Umbilical cord (tissue), 2 donors: ENCODE measurements around the gene ZNF735. TPM values are rescaled to one million over a fixed set of nuclear protein-coding genes. Genes with fewer than 3 reads are reported as not detected.
"Not testable (repeated sequence)": the region's sequence is repeated elsewhere in the genome, so short reads cannot be mapped to it uniquely, and the experiment has no call there.

Source experiments
- DNase-seq: peaks from one replicate; pipeline ENCODE4 v3.0.0-alpha.2; 2015; ENCODE audit warnings: low spot score
- total RNA-seq: library from RNA; depleted of rRNA; stranded (reverse); fragments of >200 nt; gene quantifications from one replicate; pipeline ENCODE4 v1.2.3, GENCODE V29; 2014; ENCODE audit warnings: low replicate concordance; ENCODE audit not compliant: insufficient read depth

Gene ZNF735
- 9.6 TPM for total RNA-seq

DNA sequence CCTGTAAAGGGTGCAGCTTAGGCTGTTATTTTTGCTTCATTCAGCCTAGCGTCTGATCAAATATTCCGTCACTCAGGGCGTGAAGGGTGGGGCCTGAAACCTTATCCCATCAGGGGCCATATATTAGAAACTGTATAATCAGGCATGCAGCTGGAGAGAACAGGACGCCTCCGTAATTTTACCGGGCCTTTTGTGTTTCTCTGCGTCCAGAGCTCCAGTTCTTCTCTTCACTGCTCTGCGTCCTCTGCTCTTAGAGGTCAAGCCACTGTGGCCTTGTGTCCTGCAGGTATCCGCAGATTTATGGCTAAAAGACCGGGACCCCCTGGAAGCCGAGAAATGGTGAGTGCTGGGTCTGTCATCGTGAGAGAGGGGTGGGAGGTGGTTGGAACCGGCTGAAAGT lies at the start of gene ZNF735:
ZNF735 (plus strand) TSS at position 301 of the 400 bp plus-strand sequence; CDS start at position 301, 0 bp downstream.
- no peak for DNase-seq

DNA sequence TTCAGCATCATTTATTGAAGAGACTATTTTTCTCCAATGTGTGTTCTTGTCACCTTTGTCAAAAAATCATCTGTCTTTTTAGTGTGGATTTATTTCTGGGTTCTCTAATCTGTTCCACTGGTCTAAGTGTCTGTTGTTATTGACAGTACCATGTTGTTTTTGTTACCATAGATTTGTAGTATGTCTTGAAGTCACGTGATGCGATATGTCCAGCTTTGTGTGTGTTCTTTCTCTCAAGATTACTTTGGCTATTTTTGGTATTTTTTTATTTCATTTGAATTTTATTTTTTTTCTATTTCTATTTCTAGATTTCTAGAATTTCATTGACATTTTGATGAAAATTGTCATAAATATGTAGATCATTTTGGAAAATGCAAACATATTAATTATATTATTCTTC lies 36.0 kb upstream of the ZNF735 start:
- DNase-seq, result not testable (repeated sequence)

DNA sequence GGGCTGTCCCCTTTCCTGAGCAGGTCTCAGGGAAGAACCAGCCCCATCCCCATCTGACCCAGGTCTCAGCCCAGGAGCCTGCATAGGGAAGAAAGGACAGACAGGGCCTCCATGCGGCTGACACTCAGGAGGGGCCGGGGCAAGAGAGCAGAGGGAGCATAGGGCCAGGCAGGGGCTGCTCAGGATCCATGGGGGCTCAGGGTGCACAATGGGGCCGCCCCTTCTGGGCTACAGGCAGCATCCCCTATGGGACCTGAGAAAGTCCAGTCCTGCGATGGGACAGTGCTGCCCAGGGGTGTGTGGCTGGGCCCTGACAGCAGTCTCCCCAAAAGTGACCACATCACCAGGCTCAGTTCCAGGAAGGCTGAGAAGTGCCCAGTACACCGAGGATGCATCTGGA lies 32.7 kb upstream of the ZNF735 start:
- DNase-seq, result no peak

DNA sequence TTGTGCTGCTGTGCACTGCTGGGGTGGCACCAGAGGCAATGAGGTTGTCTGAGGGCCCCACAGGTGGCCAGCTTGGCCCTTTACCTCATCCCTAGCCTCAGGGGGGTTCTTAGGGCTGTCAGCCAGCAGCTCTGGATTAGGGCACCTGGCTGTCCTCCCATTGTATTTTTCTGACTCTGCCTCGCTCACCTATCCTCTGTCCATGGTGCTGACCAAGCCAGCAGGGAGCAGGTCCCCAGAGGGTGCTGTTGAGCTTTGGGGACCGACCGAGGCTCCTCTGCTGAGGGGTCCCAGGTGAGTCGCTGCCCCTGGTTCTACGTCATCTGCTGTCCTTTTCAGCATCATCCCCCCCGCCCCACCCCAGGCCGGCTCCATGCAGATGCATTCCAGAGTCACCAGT lies 32.1 kb upstream of the ZNF735 start:
- DNase-seq, result no peak

DNA sequence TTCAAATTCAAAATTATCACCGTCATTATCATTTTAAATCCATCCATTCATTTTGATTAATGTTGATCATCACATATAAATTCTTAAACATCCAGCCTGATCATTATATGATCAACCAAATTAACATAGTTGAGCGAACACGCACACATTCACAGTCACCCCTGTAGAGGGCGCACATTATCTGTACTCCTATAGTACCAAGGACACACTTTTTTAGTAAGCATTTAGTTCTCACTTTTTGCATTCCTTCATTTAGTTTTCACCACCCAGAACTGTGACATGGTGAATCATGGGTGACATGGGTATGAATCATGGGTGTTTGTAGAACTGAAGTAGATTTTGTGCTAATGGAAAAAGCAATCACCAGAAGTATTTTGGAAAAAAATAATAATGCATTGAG lies 26.0 kb upstream of the ZNF735 start:
- no peak for DNase-seq

DNA sequence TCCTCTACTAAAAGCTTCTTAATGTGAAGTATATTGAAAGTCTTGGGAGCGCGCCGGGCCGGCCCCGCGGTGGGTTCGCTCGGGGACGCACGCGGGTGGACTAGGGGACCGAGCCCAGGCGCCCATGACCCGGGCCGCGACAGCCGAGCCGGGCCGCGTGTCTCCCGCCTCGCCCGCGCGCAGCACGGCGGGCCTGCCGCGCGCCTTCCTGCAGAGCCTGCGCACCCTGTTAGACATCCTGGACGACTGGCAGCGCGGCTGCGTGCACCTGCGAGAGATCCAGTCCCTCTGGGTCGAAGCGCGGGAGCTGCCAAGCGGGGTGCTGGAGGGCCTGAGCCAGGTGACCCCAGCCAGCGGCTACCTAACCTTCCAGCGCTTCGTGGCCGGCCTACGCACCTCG lies 25.4 kb upstream of the ZNF735 start:
- DNase-seq, result no peak

DNA sequence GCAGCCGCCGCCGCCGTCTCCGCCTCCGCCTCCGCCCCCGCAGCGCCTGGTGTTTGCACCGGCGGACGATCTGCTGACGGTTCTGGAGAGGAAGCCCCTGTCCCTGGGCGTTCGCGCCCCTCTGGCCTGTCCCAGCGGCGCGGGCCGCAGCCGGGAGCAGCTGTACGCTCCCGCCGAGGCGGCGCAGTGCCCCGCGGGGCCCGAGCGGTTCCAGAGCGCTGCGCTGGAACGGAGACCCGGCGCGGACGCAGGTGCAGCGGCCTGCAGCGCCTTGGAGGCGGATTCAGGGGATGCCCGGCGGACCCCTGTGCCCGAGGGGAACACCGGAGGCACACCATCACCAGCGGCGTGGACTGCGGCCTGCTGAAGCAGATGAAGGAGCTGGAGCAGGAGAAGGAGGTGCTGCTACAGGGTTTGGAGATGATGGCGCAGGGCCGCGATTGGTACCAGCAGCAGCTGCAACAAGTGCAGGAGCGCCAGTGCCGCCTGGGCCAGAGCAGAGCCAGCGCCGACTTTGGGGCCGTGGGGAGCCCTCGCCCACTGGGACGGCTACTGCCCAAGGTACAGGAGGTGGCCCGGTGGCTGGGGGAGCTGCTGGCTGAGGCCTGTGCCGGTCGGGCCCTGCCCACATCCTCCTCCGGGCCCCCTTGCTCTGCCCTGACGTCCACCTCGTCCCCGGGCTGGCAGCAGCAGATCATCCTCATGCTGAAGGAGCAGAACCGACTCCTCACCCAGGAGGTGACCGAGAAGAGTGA lies 24.8 kb upstream of the ZNF735 start:
- DNase-seq, result no peak

DNA sequence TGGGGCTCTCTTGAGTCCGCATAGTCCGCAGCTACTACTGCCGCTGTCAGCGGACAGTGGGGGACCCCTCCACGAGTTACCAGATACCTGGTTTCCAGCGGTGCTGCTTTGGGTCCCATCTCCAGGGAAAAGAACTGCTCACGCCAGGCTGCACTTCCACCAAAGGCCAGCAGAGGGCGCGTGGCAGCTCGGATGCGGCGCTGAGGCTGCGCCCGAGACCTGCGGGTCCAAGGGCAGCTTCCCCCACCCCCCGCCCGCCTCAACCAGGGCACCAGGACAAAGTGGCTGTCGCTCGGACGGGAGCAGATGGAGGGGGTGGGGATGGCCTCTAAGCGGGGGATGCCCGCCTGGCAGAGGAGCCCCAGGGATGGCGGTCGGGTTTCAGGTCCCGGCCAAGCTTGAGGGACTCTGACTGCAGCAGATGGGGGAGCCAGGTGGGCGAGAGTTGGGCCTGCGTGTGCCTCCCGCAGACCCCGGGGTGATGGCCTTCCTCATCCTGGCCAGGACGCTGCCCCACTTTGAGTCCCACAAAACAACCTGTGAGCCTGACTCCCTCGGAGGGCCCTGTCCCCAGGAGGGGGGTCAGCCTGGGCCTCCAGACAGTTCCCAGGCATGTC lies 23.8 kb upstream of the ZNF735 start:
- DNase-seq, result no peak

DNA sequence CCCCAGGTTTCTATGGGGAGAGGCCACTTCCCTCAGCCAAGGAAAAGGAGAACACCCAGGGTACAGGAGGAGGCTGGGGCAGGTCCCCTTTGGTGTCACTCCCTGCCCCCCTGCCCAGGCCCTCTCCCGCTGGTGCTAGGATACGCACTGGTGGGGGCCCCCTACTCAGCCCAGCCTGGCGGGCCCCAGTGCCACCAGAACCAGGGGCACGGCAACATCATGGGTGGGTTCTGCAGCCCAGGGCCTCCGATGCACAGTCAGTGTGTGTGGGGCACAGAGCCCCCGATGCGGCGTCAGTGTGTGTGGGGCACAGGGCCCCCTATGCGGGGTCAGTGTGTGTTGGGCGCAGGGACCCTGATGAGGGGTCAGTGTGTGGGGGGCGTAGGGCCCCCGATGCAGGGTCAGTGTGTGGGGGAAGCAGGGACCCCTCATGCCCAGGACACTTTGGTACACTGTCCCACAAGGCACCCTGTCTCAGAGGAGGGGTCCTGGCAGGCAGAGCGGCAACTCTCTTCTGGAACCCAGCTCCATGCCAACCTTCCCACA lies 23.1 kb upstream of the ZNF735 start:
- DNase-seq, result no peak

DNA sequence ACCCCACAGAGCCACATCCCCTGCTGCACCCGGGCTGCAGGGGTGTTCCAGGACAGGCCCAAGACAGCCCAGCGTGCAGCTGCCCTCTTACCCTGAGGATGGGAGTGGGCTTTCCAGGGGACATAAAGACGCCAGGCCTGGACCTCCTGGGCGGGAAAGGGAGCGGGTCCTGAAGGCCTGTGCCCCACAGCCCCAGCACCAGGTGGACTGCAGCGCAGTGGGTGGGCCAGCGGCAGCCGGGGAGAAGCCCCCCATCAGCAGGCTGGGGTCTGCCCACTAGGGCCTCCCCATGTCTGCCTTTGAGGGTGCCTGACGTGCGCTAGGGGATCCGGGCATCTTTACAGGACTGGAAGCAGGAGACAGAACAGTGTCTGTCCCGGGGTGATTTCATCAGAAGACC lies 22.6 kb upstream of the ZNF735 start:
- DNase-seq, result no peak

DNA sequence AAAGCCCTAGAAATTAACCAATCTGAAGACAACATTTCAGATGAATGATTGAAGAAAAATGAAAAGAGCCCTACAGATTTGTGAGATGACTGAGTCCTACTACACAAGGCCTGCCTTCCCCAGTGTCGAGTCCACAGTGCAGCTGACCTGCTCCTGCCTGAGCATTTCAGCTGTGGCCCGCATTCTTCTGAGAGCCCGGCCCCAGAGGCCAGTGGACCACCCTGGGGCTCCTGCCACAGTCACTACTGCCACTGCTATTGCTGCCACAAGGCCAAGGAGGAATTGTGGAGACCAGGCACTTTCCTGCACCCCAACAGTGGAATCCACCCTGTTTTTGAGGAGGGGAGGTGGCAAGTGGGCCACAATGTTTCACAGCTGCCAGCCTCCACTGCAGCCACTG lies 19.6 kb upstream of the ZNF735 start:
- no peak for DNase-seq

DNA sequence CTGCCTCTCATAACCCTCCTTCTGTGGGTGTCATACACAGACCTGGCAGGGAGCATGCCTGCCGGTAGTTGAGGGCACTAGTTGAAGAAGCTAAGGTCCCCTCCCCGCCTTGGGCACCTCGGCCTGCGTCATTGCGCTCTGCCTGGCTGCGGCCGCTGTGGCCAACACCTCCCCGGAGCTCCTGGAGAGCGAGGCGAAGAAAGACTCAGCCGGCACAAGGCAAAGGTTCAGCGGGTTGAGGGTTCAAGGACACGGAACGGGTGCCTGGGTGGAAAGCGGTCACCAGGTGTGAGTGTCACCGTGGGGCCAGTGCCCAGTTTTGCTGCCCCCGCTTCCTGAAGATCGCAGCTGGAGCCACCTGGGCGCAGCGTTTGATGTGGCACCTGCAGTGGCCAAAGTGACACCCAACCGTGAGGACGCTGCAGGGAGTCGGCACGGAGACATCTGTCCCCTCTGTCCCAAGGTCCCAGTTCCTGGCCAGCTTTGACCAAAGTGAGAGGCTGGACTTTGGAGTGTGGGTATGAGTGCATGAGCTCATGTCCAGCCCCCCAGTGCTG lies 14.8 kb upstream of the ZNF735 start:
- no peak for DNase-seq

DNA sequence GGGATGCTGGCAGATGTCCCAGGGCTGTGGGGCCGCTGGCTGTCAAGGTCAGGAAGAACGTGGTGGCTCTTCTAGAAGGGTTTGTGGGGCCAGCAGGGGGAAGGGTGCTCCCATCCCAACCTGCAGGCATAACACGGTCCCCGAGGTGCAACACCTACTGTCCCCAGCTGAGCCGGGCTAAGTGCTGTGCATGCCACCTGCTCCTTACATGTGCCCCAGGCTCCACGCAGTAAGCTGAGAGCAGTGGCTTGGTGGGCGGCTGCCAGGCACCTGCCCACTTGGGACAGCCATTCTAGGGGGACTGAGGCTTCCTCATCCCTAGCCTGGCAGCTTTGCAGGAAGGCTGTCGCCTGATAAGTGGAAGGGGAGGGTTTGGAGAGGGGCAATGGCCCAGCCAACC lies 14.2 kb upstream of the ZNF735 start:
- no peak for DNase-seq

DNA sequence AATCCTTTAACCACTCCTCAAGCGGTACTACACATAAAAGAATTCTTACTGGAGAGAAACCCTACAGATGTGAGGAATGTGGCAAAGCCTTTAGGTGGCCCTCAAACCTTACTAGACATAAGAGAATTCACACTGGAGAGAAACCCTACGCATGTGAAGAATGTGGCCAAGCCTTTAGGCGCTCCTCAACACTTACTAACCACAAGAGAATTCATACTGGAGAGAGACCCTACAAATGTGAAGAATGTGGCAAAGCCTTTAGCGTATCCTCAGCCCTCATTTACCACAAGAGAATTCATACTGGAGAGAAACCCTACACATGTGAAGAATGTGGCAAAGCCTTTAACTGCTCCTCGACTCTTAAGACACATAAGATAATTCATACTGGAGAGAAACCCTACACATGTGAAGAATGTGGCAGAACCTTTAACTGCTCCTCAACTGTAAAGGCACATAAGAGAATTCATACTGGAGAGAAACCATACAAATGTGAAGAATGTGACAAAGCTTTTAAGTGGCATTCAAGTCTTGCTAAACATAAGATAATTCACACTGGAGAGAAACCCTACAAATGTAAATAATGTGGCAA lies 12.8 kb downstream of the ZNF735 start:
- not testable (repeated sequence) for DNase-seq

DNA sequence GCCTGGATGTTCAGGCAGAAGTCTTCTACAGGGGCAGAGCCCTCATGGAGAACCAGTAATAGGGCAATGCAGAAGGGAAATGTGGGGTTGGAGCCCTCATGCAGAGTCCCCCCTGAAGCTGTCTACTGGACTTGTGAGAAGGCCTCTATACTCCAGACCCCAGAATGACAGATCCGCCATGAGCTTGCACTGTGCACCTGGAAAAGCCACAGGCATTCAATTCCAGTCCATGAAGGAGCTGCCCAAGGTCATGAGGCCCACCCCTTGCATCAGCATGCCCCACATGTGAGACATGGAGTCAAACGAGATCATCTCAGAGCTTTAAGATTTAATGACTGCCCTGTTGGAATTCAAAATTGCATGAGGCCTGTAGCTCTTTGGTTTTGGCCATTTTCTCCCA lies 16.4 kb downstream of the ZNF735 start:
- DNase-seq, result no peak

DNA sequence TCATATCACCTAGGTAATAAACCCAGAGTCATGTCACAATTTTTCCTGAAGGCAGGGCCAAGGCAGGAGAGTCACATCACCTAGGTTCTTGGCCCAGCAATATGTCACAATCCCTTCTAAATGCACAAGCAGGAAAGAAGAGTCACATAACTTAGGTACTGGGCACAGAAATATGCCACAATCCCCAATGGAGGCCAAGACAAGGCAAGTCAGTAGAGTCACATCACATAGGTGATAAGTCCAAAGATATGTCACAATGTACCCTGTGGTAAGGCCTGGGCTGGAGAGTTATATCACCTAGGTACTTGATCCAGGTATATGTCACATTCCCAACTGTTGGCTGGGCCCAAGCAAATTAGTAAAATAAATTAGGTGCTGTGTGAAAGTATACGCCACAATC lies 21.2 kb downstream of the ZNF735 start, which contains the start of gene ZNF679:
ZNF679 (plus strand) TSS at position 301 of the 400 bp plus-strand sequence. CDS start 20,644 bp downstream, outside the sequence.
- DNase-seq, result not testable (repeated sequence)

DNA sequence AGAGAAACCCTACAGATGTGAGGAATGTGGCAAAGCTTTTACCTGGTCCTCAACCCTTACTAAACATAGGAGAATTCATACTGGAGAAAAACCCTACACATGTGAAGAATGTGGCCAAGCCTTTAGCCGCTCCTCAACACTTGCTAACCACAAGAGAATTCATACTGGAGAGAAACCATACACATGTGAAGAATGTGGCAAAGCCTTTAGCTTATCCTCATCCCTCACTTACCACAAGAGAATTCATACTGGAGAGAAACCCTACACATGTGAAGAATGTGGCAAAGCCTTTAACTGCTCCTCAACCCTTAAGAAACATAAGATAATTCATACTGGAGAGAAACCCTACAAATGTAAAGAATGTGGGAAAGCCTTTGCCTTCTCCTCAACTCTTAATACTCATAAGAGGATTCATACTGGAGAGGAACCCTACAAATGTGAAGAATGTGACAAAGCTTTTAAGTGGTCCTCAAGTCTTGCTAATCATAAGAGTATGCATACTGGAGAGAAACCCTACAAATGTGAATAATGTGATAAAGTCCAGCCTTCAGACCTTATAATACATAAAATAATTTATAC lies 59.4 kb downstream of the ZNF735 start:
- DNase-seq, result no peak

Other genes with a start within 250 kb of the ZNF735 start
- gene ZNF722, start 208.4 kb upstream of the ZNF735 start, total RNA-seq, result 7.2 TPM
- gene ZNF727, start 161.8 kb upstream of the ZNF735 start, total RNA-seq, result 3.1 TPM
- gene ZNF679, start 21.3 kb downstream of the ZNF735 start, total RNA-seq, result not detected
- 49.1 TPM for gene ZNF736, start 106.8 kb downstream of the ZNF735 start, total RNA-seq